HepG2 (cell line): ENCODE results near the gene TFPI2.

Source experiments
- CAMTA2 ChIP-seq: sonication (generic); formaldehyde crosslinking; IDR thresholded peaks from 2 replicates; pipeline ENCODE4 v1.4.0; 2020; ENCODE audit warnings: mild to moderate bottlenecking, missing genetic modification reagents, borderline replicate concordance
- CTCF ChIP-seq: sonication (generic); formaldehyde crosslinking; IDR thresholded peaks from 2 replicates; pipeline ENCODE4 v1.5.0; 2020; ENCODE audit warnings: mild to moderate bottlenecking, missing genetic modification reagents, moderate library complexity
- FOXM1 ChIP-seq: sonication (generic); formaldehyde crosslinking; IDR thresholded peaks from 2 replicates; pipeline ENCODE4 v1.5.0; 2020; ENCODE audit warnings: missing genetic modification reagents
- KDM5B ChIP-seq: sonication (generic); formaldehyde crosslinking; IDR thresholded peaks from 2 replicates; pipeline ENCODE4 v1.4.0; 2020; ENCODE audit warnings: missing genetic modification reagents, mild to moderate bottlenecking, borderline replicate concordance
- NR3C1 ChIP-seq: sonication (generic); formaldehyde crosslinking; IDR thresholded peaks from 2 replicates; pipeline ENCODE4 v1.4.0; 2020; ENCODE audit warnings: missing genetic modification reagents
- TGIF2 ChIP-seq: IDR thresholded peaks from 2 replicates; pipeline ENCODE4 v1.6.1; 2016; ENCODE audit warnings: control low read depth, missing compliant biosample characterization
- ZBTB40 ChIP-seq, 2 experiments: fragments of 450-650 bp in 1 of 2; sonication (generic) in 1 of 2; formaldehyde crosslinking in 1 of 2; IDR thresholded peaks; 2 replicates each; pipeline versions ENCODE4 v1.6.1 to v1.8.0; 2016 to 2022; ENCODE audit warnings: antibody characterized with exemption in 1 of 2, mild to moderate bottlenecking in 1 of 2, missing genetic modification reagents in 1 of 2
- ZNF232 ChIP-seq: sonication (generic); formaldehyde crosslinking; IDR thresholded peaks from 2 replicates; pipeline ENCODE4 v1.4.0; 2020; ENCODE audit warnings: missing genetic modification reagents, borderline replicate concordance
- ZNF24 ChIP-seq: fragments of 450-650 bp; IDR thresholded peaks from 2 replicates; pipeline ENCODE4 v1.6.1; 2017; ENCODE audit warnings: antibody characterized with exemption, mild to moderate bottlenecking

GRCh38 chr7:93897680-93898079 is 7.1 kb upstream of the TFPI2 start:
- TF ChIP-seq NR3C1 (CRISPR knock-in tag) (no peak), KDM5B (CRISPR knock-in tag) (no peak), ZBTB40 (IDR thresholded peaks at IDR 0.05) (no peak), ZBTB40 (CRISPR knock-in tag; IDR thresholded peaks at IDR 0.05) (no peak), FOXM1 (CRISPR knock-in tag) (no peak), TGIF2 (CRISPR knock-in tag) (no peak), ZNF232 (CRISPR knock-in tag) (no peak), CTCF (CRISPR knock-in tag) (no peak), ZNF24 (no peak), CAMTA2 (CRISPR knock-in tag) (no peak)
